PC-3 (cell line): ENCODE data around the gene PDK1.

ENCODE experiments used
- CTCF ChIP-seq: fragments of 300-600 bp; sonication (generic); conservative IDR thresholded peaks from 2 replicates; pipeline ENCODE4 v1.5.1; 2017; ENCODE audit warnings: antibody characterized with exemption, low read depth, mild to moderate bottlenecking, low read length
- EZH2 ChIP-seq: fragments of 300-600 bp; sonication (generic); IDR thresholded peaks from one replicate; pipeline ENCODE4 v1.6.1; 2017; ENCODE audit warnings: antibody characterized with exemption, mild to moderate bottlenecking, low read length; ENCODE audit not compliant: unreplicated experiment
- EZH2phosphoT487 ChIP-seq: fragments of 300-600 bp; sonication (generic); IDR thresholded peaks from 2 replicates; pipeline ENCODE4 v1.6.1; 2018; ENCODE audit warnings: mild to moderate bottlenecking, antibody characterized with exemption, low read length, borderline replicate concordance

GRCh38 chr2:172558372-172558771, 2.5 kb downstream of the PDK1 start:
- TF ChIP-seq CTCF (no peak), EZH2 (no peak), EZH2phosphoT487 (no peak)
